Right lobe of liver (tissue), 4 donors: ENCODE measurements around the gene AP1M2.
"Not testable (repeated sequence)": the region's sequence is repeated elsewhere in the genome, so short reads cannot be mapped to it uniquely, and the experiment has no call there.

Experiments used
- POLR2A ChIP-seq: fragments of 450-650 bp; IDR thresholded peaks from one replicate; pipeline ENCODE4 v1.6.1; 2017; ENCODE audit warnings: antibody characterized with exemption, mild to moderate bottlenecking
- TF ChIP-seq, protein P1 (sequence below), 4 donors: fragments of 200-600 bp in 3 of 4; fragments of 450-650 bp in 1 of 4; IDR thresholded peaks; one replicate each; pipeline versions ENCODE4 v1.5.1 to v1.8.0; 2016 to 2022; ENCODE audit warnings: antibody characterized with exemption in 4 of 4, mild to moderate bottlenecking in 2 of 4
- donor health status: DM: no; HTN: no; CAD: no.
- donor health status: DM: no; HTN: no; CAD: no.
- donor health status: DM: no; HTN: yes; CAD: no.

DNA sequence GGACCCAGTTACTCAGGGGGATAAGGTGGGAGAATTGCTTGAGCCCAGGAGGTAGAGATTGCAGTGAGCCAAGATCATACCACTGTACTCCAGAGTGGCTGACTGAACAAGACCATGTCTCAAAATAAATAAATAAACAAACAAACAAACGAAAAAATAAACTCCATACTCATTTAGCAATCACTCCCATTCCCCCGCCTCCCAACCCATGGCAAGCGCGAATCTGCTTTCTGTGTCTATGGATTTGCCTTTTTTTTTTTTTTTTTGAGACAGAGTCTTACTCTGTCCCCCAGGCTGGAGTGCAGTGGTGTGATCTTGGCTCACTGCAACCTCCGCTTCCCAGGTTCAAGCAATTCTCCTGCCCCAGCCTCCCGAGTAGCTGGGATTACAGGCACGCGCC lies 60.2 kb downstream of the AP1M2 start:
- TF ChIP-seq, protein P1, sequence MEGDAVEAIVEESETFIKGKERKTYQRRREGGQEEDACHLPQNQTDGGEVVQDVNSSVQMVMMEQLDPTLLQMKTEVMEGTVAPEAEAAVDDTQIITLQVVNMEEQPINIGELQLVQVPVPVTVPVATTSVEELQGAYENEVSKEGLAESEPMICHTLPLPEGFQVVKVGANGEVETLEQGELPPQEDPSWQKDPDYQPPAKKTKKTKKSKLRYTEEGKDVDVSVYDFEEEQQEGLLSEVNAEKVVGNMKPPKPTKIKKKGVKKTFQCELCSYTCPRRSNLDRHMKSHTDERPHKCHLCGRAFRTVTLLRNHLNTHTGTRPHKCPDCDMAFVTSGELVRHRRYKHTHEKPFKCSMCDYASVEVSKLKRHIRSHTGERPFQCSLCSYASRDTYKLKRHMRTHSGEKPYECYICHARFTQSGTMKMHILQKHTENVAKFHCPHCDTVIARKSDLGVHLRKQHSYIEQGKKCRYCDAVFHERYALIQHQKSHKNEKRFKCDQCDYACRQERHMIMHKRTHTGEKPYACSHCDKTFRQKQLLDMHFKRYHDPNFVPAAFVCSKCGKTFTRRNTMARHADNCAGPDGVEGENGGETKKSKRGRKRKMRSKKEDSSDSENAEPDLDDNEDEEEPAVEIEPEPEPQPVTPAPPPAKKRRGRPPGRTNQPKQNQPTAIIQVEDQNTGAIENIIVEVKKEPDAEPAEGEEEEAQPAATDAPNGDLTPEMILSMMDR (IDR thresholded peaks at IDR 0.05) = not testable (repeated sequence)
- not testable (repeated sequence) for TF ChIP-seq POLR2A
